Omental fat pad (tissue), 4 donors: ENCODE measurements around the gene ITGA2B. TPM values are rescaled to one million over a fixed set of nuclear protein-coding genes. Genes with fewer than 3 reads are reported as not detected.

Experiments
- ATAC-seq: fragments of 150-250 bp; one replicate; pipeline ENCODE4 v1.9.1; 2016; ENCODE audit warnings: mild to moderate bottlenecking, moderate library complexity; ENCODE audit not compliant: low FRiP score
- DNase-seq: peaks from one replicate; pipeline ENCODE4 v3.0.0-alpha.2; 2019; ENCODE audit warnings: low spot score
- CTCF ChIP-seq, 3 donors: fragments of 450-650 bp; IDR thresholded peaks; one replicate each; pipeline ENCODE4 v1.5.1; 2016 to 2017; ENCODE audit warnings: antibody characterized with exemption in 3 of 3, mild to moderate bottlenecking in 3 of 3, moderate library complexity in 2 of 3
- small RNA-seq: library from RNA; depleted of rRNA; stranded (forward); fragments of <200 nt; gene quantifications from one replicate; pipeline ENCODE3, GENCODE V24; 2016
- total RNA-seq, 4 donors: library from RNA; depleted of rRNA; stranded (reverse); fragments of >200 nt; gene quantifications; one replicate each; pipeline ENCODE4 v1.1.0, GENCODE V29; 2016

Gene ITGA2B
- total RNA-seq, 4 donors from 2014 or later: 0.72 to 1.6 (median 1.0) TPM

GRCh38 chr17:44324571-44325275 lies 64.7 kb downstream of the ITGA2B start, which contains the start of gene SLC25A39:
Gene SLC25A39 (minus strand): TSS chr17:44324823. CDS start chr17:44323562, 1,261 bp downstream.
- peak; percentile 71 for DNase-seq
- peak; percentile 95 for ATAC-seq
- TF ChIP-seq CTCF (IDR thresholded peaks at IDR 0.05): no peak

DNA sequence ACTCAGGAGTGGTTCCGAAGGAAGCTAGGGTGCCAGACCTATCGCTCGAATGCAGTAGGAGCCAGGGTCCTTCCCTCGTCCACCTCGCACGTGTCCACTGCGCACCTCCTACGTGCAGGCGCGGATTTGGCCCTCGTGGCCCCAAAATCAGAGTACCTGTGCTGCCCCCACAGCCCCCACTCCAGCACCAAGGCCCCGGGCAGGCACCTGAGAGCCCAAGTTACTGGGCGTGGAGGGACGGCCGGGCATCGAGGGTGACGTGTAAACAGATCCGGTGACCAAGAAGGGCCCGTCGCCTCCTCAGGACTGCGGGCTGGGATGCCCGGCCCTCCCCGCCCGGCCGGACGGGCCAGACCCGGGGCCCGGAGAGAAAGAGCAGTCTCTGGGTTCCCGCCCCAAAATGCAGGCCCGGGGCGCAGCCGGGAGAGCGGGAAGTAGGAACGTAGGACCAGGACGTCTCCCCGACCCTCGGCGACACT lies 65.3 kb downstream of the ITGA2B start:
- TF ChIP-seq CTCF (IDR thresholded peaks at IDR 0.05): no peak
- DNase-seq (no peak), ATAC-seq (no peak)

DNA sequence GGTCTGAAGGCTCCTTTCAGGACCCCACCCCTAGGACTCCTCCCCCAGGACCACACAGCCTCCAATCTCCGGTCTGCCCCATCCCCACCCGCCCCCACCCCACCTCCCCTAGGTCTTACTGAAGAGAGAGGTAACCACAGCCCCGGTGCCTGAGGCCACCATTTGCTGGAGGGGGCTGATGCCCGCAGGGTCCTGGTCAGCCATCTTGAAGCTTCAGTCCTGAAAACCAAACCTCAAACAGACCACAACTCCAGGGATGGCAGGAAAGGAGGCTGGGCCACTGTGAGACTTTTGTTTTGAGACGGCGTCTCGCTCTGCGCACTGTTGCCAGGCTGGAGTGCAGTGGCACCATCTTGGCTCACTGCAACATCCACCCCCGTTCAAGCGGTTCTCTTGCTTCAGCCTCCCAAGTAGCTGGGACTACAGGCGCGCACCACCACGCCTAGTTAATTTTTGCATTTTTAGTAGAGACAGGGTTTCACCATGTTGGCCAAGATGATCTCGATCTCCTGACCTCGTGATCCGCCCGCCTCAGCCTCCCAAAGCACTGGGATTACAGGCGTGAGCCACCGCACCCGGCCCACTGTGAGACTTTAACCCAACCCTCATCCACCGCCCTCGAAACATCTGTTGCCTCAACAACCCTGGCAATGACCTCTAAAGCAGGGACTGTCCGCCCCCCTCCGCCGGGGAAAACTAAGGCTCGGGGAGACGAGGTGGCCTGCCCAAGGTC lies 65.9 kb downstream of the ITGA2B start:
- ATAC-seq (no peak), DNase-seq (no peak)
- TF ChIP-seq CTCF (IDR thresholded peaks at IDR 0.05): no peak

DNA sequence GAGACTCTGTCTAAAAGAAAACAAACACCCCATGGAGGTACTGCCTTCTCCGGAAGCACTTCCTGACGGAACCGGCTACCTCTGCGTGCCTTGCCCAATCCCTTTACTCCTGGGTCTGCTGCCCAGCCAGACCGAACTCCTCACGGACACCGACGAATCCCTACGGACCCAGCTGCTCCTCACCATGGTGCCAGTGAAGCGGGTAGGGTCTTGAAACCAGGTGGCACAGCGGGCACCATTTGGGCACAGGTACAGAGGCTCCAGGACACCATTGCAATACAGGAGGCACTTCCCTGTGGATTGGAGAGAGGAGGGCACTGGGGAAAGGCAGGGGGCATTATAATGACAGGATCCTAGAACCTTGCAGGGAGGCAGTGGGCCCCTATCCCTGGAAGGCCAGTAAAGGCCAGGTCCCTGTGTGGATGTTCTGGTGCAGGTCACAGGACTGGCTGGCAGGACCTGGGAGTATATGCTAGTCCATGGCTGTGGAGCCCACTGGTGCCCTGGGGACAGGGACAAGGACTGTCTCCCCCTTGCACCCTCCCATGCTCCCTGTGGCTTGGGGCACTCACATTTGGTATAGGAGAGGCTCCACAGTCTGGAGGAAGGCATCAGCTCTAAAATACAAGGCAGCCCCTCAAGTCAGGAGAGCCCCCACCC lies 67.1 kb downstream of the ITGA2B start:
- DNase-seq (no peak), ATAC-seq (no peak)
- TF ChIP-seq CTCF (IDR thresholded peaks at IDR 0.05): no peak

Small RNAs within 50 kb of the gene (small RNA-seq; reads per million reads assigned to genes)
- gene RN7SL258P: not detected

Other genes with a start within 250 kb of the ITGA2B start
- gene HROB, start 247.7 kb downstream of the ITGA2B start, total RNA-seq: 1 to 10 TPM; 1.0 to 5.2 (median 1.5) TPM
- gene ASB16, start 218.9 kb downstream of the ITGA2B start, total RNA-seq: under 1 TPM in 1 of 4 donors, not detected in 3; 0.19 TPM
- gene TMUB2, start 202.7 kb downstream of the ITGA2B start, total RNA-seq: 10 to 100 TPM; 31.7 to 41.2 (median 35.8) TPM
- 10 to 100 TPM; 37.8 to 55.2 (median 45.0) TPM for gene ATXN7L3, start 189.8 kb downstream of the ITGA2B start, total RNA-seq
- gene UBTF, start 170.0 kb downstream of the ITGA2B start, total RNA-seq: 10 to 100 TPM; 32.9 to 60.2 (median 41.2) TPM
- 1 to 10 TPM in 1 of 4 donors, under 1 TPM in 3; 0.16 to 1.2 (median 0.56) TPM for gene SLC4A1, start 121.5 kb downstream of the ITGA2B start, total RNA-seq
- under 1 TPM in 1 of 4 donors, not detected in 3; 0.84 TPM for gene RUNDC3A, start 81.0 kb downstream of the ITGA2B start, total RNA-seq
- 10 to 100 TPM; 46.0 to 75.7 (median 60.7) TPM for gene SLC25A39, start 64.8 kb downstream of the ITGA2B start, total RNA-seq
- gene GRN, start 44.3 kb downstream of the ITGA2B start, total RNA-seq: 100 to 1,000 TPM; 275 to 379 (median 316) TPM
- gene FAM171A2, start 25.8 kb downstream of the ITGA2B start, total RNA-seq: 1 to 10 TPM in 1 of 4 donors, under 1 TPM in 3; 0.56 to 3.5 (median 0.95) TPM
- 10 to 100 TPM; 25.7 to 58.5 (median 34.6) TPM for gene GPATCH8, start 113.8 kb upstream of the ITGA2B start, total RNA-seq
- 1 to 10 TPM in 3 of 4 donors, under 1 TPM in 1; 0.74 to 2.4 (median 2.0) TPM for gene FZD2, start 167.8 kb upstream of the ITGA2B start, total RNA-seq